ENCODE data around the gene BLTP1.

Gene BLTP1

DNA sequence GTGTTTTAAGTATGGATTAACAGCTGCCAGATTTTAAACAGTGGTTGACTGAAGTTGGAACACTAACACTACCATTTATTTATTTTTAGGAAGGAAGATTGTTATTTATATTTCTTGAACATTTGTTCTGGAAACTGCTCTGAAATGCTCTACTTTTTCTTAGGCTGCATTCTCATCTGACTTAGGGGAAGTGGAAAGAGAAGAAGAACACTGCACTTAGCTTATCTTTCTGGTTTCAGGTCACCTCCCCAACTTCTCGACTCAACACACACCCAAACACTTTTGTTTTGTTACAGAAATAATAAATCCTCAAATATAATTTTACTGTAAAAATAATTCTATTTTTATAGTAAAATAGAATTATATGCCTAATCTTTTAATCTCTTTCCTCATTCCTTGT, 18.6 kb downstream of the BLTP1 start:
- no peak for DNase-seq

DNA sequence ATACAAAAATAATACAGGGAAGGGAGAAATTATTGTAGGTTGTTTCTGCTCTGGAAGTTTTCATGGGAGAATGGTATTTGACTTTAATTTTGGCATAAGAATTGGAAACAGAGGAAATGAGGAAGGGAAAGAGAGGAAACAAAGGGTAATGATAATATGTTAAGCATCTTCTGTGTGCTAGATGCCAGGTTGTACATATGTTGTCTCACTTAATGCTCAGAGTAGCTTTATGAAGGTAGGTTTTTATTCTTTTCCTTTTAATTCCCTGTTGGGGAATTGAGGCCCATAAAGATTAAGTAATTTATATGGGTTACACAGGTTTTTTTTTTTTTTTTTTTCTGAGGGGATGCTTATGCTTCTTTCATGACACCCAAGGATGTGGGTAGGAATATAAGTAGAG, 19.2 kb downstream of the BLTP1 start:
- no peak for DNase-seq

DNA sequence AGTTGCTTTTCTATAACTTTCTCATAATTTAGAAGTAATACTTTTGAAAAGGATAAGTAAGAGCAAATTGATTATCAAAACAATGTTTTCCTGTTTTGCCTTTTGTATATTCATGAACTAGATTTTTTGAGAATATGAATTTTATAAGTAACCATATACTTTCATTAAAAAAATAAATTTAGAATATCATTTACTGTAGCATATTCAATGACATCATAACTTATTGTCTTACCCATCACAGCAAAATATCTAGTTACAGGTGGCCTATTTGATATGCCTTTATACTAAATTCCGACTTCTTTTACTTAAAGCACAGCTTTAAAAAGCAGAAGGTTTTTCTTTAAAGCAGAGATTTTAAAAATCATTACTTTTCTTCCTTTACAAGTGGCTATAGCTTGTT, 20.1 kb downstream of the BLTP1 start:
- DNase-seq: no peak

DNA sequence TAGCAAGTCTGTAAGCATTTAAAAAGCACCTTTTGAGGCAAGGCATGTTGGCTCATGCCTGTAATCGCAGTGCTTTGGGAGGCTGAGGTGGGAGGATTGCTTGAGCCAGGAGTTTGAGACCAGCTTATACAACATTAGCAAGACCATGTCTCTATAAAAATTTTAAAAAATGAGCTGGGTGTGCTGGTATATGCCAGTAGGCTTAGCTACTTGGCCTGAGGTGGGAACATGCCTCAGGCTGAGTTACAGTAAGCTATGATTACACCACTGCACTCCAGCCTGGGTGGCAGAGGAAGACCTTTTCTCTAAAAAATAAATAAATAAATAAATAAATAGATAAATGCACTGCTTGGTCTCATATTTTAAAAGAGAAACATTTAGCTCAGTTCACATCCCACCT, 26.8 kb downstream of the BLTP1 start:
- no peak for DNase-seq

DNA sequence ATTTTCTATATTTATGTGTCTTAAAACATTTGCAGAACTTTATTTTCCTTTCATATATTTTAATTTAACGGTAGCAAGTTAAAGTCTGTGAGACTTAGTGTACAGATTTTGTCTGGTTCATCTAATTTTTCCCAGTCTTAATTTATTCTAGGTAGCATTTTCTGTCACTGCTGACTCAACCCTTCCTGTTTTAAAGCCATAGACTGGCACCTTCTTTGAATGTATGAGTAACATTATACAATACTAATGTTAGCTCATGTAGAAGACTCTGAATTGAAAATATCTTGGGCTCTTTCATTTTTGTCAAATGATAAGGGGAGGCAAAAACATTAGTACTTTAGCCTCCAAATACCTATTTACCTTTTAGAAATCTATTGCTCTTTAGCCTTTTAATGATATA, 43.6 kb downstream of the BLTP1 start:
- DNase-seq: no peak

Measured in NCI-H524 (cell line).